Stimulated activated CD8-positive, alpha-beta memory T cell treated with anti-CD3 and anti-CD28 coated beads, Interleukin-12 subunit alpha, Interleukin-12 subunit beta, amount 100 ng/mL, for 1 hour (primary cell): ENCODE measurements around the gene F5.
"Not testable (repeated sequence)": the region's sequence is repeated elsewhere in the genome, so short reads cannot be mapped to it uniquely, and the experiment has no call there.

Experiments
- DNase-seq: peaks from one replicate; pipeline ENCODE4 v3.0.0-alpha.2; 2020; ENCODE audit warnings: low read depth

F5 gene

GRCh38 chr1:169538998-169539871 is 47.0 kb downstream of the F5 start:
- DNase-seq = no peak

GRCh38 chr1:169534653-169535052 is 51.6 kb downstream of the F5 start:
- DNase-seq = no peak

- DNase-seq = not testable (repeated sequence)
Measured at GRCh38 chr1:169533528-169534190, 52.6 kb downstream of the F5 start.

- no peak for DNase-seq
Measured at GRCh38 chr1:169530448-169530847, 55.8 kb downstream of the F5 start.

GRCh38 chr1:169529068-169529642 is 57.1 kb downstream of the F5 start:
- DNase-seq = no peak

GRCh38 chr1:169528215-169529067 is 57.8 kb downstream of the F5 start:
- no peak for DNase-seq

- DNase-seq = no peak
Measured at GRCh38 chr1:169527451-169528214, 58.6 kb downstream of the F5 start.

GRCh38 chr1:169527001-169527400 is 59.3 kb downstream of the F5 start:
- no peak for DNase-seq

- no peak for DNase-seq
Measured at GRCh38 chr1:169526120-169526832, 60.0 kb downstream of the F5 start.

GRCh38 chr1:169525391-169525790 is 60.9 kb downstream of the F5 start:
- DNase-seq = no peak

- DNase-seq = no peak
Measured at GRCh38 chr1:169523904-169524303, 62.4 kb downstream of the F5 start.

- DNase-seq = no peak
Measured at GRCh38 chr1:169521226-169521625, 65.1 kb downstream of the F5 start.

GRCh38 chr1:169517558-169518186 is 68.6 kb downstream of the F5 start:
- DNase-seq = no peak

- no peak for DNase-seq
Measured at GRCh38 chr1:169515641-169516040, 70.6 kb downstream of the F5 start.

GRCh38 chr1:169514566-169515270 is 71.6 kb downstream of the F5 start:
- no peak for DNase-seq

- DNase-seq = no peak
Measured at GRCh38 chr1:169513208-169513607, 73.1 kb downstream of the F5 start.

GRCh38 chr1:169511316-169512005 is 74.8 kb downstream of the F5 start:
- DNase-seq = no peak

- DNase-seq = no peak
Measured at GRCh38 chr1:169510060-169510459, 76.2 kb downstream of the F5 start.

- DNase-seq = no peak
Measured at GRCh38 chr1:169509354-169509753, 76.9 kb downstream of the F5 start.
